GM23248 (cell line): ENCODE data around the gene PI4K2B. TPM values are rescaled to one million over a fixed set of nuclear protein-coding genes. Genes with fewer than 3 reads are reported as not detected.

ENCODE experiments used
- DNase-seq: peaks from one replicate; pipeline ENCODE4 v3.0.0-alpha.2; 2015
- H2AFZ ChIP-seq: fragments of 200-600 bp; sonication (generic); 2 replicates; pipeline ENCODE4 v1.6.1; 2016; ENCODE audit warnings: antibody characterized with exemption
- H3F3A ChIP-seq: fragments of 200-600 bp; sonication (generic); 2 replicates; pipeline ENCODE4 v1.6.1; 2016; ENCODE audit warnings: mild to moderate bottlenecking, antibody characterized with exemption, mixed run types; ENCODE audit not compliant: insufficient read depth
- H3K27ac ChIP-seq: fragments of 200-600 bp; sonication (generic); 2 replicates; pipeline ENCODE4 v1.5.1; 2016; ENCODE audit warnings: mild to moderate bottlenecking
- H3K27me3 ChIP-seq: fragments of 200-600 bp; sonication (generic); replicated peaks from 2 replicates; pipeline ENCODE4 v1.6.1; 2016; ENCODE audit warnings: mild to moderate bottlenecking; ENCODE audit not compliant: insufficient read depth
- H3K36me3 ChIP-seq: fragments of 200-600 bp; sonication (generic); 2 replicates; pipeline ENCODE4 v1.6.1; 2016; ENCODE audit warnings: low read depth, mild to moderate bottlenecking
- H3K4me1 ChIP-seq: fragments of 200-600 bp; sonication (generic); 2 replicates; pipeline ENCODE4 v1.6.1; 2016; ENCODE audit warnings: mild to moderate bottlenecking; ENCODE audit not compliant: insufficient read depth
- H3K4me2 ChIP-seq: fragments of 200-600 bp; sonication (generic); one replicate; pipeline ENCODE4 v1.6.1; 2016; ENCODE audit warnings: mild to moderate bottlenecking; ENCODE audit not compliant: unreplicated experiment
- H3K4me3 ChIP-seq: fragments of 200-600 bp; sonication (generic); 2 replicates; pipeline ENCODE4 v1.5.1; 2016; ENCODE audit warnings: mild to moderate bottlenecking
- H3K79me2 ChIP-seq: fragments of 200-600 bp; sonication (generic); 2 replicates; pipeline ENCODE4 v1.6.1; 2016; ENCODE audit warnings: mild to moderate bottlenecking; ENCODE audit not compliant: insufficient read depth
- H3K9ac ChIP-seq: fragments of 200-600 bp; sonication (generic); 2 replicates; pipeline ENCODE4 v1.6.1; 2016; ENCODE audit warnings: mild to moderate bottlenecking
- H3K9me2 ChIP-seq: fragments of 200-600 bp; sonication (generic); 2 replicates; pipeline ENCODE4 v1.6.1; 2016; ENCODE audit warnings: mixed run types, mild to moderate bottlenecking, moderate library complexity; ENCODE audit not compliant: insufficient read depth
- H3K9me3 ChIP-seq: fragments of 200-600 bp; sonication (generic); one replicate; pipeline ENCODE4 v1.6.1; 2017; ENCODE audit warnings: low read depth
- H4K20me1 ChIP-seq: fragments of 200-600 bp; sonication (generic); 2 replicates; pipeline ENCODE4 v1.6.0; 2016; ENCODE audit not compliant: insufficient read depth
- EZH2 ChIP-seq: fragments of 200-600 bp; sonication (generic); IDR thresholded peaks from 2 replicates; pipeline ENCODE4 v1.6.1; 2018; ENCODE audit warnings: antibody characterized with exemption, mild to moderate bottlenecking; ENCODE audit not compliant: insufficient read depth, poor library complexity, severe bottlenecking
- EZH2phosphoT487 ChIP-seq: fragments of 200-600 bp; sonication (generic); IDR thresholded peaks from 2 replicates; pipeline ENCODE4 v1.6.1; 2018; ENCODE audit warnings: antibody characterized with exemption, moderate library complexity, mild to moderate bottlenecking, low read depth; ENCODE audit not compliant: insufficient read depth
- WGBS, 2 experiments: methylation state at CpG; one replicate each; pipeline ENCODE4 v1.1.6; 2015 to 2017; ENCODE audit warnings: low lambda C conversion rate in 2 of 2, low coverage in 1 of 2; ENCODE audit errors: missing lambda C conversion rate in 2 of 2; 5-methylcytosine and 5-hydroxymethylcytosine counted together
- in situ Hi-C: fragments of 300-500 bp; cut with MboI; formaldehyde crosslinking; loops from 2 replicates; pipeline ENCODE4 v1.15.0; 2020
- polyA plus RNA-seq: library from polyadenylated mRNA; unstranded; fragments of >200 nt; fragmentation: Nextera tagmentation; extraction: Ambion mirVana; gene quantifications from 2 replicates; pipeline ENCODE4 v1.2.1, GENCODE V29; 2016
- total RNA-seq: library from RNA; depleted of rRNA; stranded (reverse); fragments of >200 nt; shearing (Covaris generic); gene quantifications from 2 replicates; pipeline ENCODE4 v1.2.3, GENCODE V29; 2014

The PI4K2B gene
- total and polyA plus RNA-seq, 2 experiments from 2014 or later: 13.6 to 28.0 TPM

DNA sequence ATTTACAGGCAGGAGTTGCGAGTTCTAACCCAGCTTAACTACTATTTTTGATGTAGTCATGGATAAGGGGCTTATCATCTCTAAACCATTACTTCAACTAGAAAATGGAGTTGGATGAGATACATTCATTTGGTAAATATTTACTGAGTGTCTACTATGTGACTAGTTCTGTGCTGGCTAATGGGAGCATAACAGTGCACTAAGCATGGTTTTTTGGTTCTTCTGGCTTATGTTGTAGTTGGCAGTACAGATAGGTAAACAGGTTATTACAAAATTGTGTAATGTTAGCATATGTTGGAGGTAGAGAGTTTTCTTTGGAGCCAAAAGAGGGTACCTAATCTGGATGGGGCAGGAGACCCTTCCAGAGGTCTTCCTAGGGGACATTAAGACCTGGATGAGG, 25.8 kb upstream of the PI4K2B start:
- TF ChIP-seq EZH2: no peak
- no peak for TF ChIP-seq EZH2phosphoT487
- Histone ChIP-seq H3K27me3 (no peaks in the 10 kb centered on the region), H3F3A (no peaks in the 10 kb centered on the region), H3K79me2 (no peaks in the 10 kb centered on the region), H4K20me1 (no peaks in the 10 kb centered on the region), H3K9me3 (no peaks in the 10 kb centered on the region), H3K4me2 (no peak overlapping the region), H3K27ac (no peak overlapping the region), H3K9ac (no peak overlapping the region), H3K36me3 (no peaks in the 10 kb centered on the region), H2AFZ (no peak overlapping the region), H3K9me2 (no peaks in the 10 kb centered on the region), H3K4me1 (no peaks in the 10 kb centered on the region), H3K4me3 (no peak overlapping the region)
- in situ Hi-C loops: no loop called here
- DNase-seq: no peak
- WGBS, 2 experiments: 85 to 88% methylated on average over 1 of the region's 1 CpG

DNA sequence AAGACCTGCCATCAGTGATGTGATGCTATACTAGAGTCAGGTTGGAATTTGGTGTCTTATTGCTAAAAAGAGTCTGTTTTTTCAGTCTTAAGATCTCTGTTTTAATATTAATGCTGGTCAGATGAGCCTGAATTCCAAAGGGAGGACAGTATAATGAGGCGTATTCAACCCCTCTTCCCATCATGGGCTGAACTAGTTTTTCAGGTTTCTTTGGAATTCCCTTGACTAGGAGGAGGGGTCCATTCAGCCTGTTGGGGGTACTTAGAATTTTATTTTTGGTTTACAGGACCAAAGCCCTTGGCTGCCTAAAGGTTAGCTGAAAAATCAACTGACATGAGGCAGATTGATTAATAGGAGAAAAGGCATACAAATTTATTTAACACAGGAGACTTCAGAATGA, 24.1 kb upstream of the PI4K2B start:
- in situ Hi-C loops: no loop called here
- H3K79me2 ChIP-seq: no peaks in the 10 kb centered on the region
- TF ChIP-seq EZH2 (no peak), EZH2phosphoT487 (no peak)

DNA sequence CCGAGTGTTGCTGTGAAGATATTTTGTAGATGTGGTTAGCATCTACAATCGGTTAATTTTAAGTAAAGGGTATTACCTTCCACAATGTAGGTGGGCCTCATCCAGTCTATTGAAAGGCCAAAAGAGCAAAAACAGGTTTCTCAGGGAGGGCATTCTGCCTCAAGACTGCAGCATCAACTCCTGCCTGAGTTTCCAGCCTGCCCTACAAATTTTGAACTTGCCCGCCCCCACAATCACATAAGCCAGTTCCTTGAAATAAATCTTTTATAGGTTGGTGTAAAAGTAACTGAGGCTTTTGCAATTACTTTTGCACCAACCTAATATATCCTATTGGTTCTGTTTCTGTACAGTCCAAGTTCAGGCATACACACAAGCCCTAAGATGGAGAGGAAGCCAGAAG, 22.1 kb upstream of the PI4K2B start:
- DNase-seq: no peak
- Histone ChIP-seq H3K27me3 (no peaks in the 10 kb centered on the region), H3F3A (no peaks in the 10 kb centered on the region), H3K27ac (no peak overlapping the region), H3K79me2 (no peaks in the 10 kb centered on the region), H3K4me1 (no peaks in the 10 kb centered on the region), H2AFZ (no peak overlapping the region), H3K9me2 (no peaks in the 10 kb centered on the region), H3K9me3 (no peaks in the 10 kb centered on the region), H3K4me2 (no peak overlapping the region), H3K9ac (no peak overlapping the region), H4K20me1 (no peaks in the 10 kb centered on the region), H3K36me3 (no peaks in the 10 kb centered on the region), H3K4me3 (no peak overlapping the region)
- in situ Hi-C loops: no loop called here
- TF ChIP-seq EZH2 (no peak), EZH2phosphoT487 (no peak)
- 72 to 73% methylated on average over 3 of the region's 3 CpGs for WGBS, 2 experiments

More for the DNA sequence above, 24.1 kb upstream of the PI4K2B start:
- Histone ChIP-seq H3K9me3 (no peaks in the 10 kb centered on the region), H3K27me3 (no peaks in the 10 kb centered on the region), H3K27ac (no peak overlapping the region), H3K4me2 (no peak overlapping the region), H3K4me3 (no peak overlapping the region), H3F3A (no peaks in the 10 kb centered on the region), H3K36me3 (no peaks in the 10 kb centered on the region), H3K4me1 (no peaks in the 10 kb centered on the region), H2AFZ (no peak overlapping the region), H3K9ac (no peak overlapping the region), H3K9me2 (no peaks in the 10 kb centered on the region), H4K20me1 (no peaks in the 10 kb centered on the region)
- DNase-seq: no peak
- 26 to 42% methylated on average over 1 of the region's 1 CpG for WGBS, 2 experiments

DNA sequence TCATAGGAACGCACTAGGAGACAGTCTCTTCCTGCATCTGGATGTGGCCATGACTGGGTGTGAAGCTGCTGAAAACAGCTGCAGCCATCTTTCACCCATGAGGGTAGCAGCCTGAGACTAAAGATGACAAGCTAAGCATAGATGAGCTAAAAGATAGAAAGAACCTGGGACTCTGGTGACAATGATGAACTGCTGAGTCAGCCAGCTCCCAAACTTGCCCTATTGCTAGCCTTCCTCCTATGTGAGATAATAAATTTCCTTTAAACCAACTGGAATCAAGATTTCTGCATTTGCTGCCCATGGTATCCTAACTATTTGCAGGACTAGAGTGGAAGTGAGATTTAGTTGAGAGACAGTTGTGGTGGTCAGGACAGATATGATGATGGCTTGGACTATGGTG, 21.0 kb upstream of the PI4K2B start:
- H3K27ac ChIP-seq: no peak overlapping the region
- H2AFZ ChIP-seq: no peak overlapping the region
- H3K4me3 ChIP-seq: no peak overlapping the region
- H3K4me2 ChIP-seq: no peak overlapping the region
- DNase-seq: no peak
- H3K4me1 ChIP-seq: no peaks in the 10 kb centered on the region
- H3F3A ChIP-seq: no peaks in the 10 kb centered on the region
- no peak overlapping the region for H3K9ac ChIP-seq
- no peaks in the 10 kb centered on the region for H3K79me2 ChIP-seq
- no peak for TF ChIP-seq EZH2
- TF ChIP-seq EZH2phosphoT487: no peak
- H3K9me3 ChIP-seq: no peaks in the 10 kb centered on the region
- WGBS, 2 experiments: 78 to 93% methylated on average over 1 of the region's 1 CpG
- H3K36me3 ChIP-seq: no peaks in the 10 kb centered on the region
- in situ Hi-C loops: no loop called here
- H4K20me1 ChIP-seq: no peaks in the 10 kb centered on the region
- no peaks in the 10 kb centered on the region for H3K9me2 ChIP-seq
- no peaks in the 10 kb centered on the region for H3K27me3 ChIP-seq
